HUES6 (cell line): ENCODE data around the gene TMEM170B.

Experiments used
- H3K27ac ChIP-seq: 2 replicates; pipeline ENCODE4 v1.7.0; 2013; ENCODE audit warnings: low read depth, mild to moderate bottlenecking, low read length, inconsistent platforms
- H3K27me3 ChIP-seq: 2 replicates; pipeline ENCODE4 v1.6.1; 2013; ENCODE audit warnings: low read length; ENCODE audit not compliant: control insufficient read depth, insufficient read depth
- H3K36me3 ChIP-seq: 2 replicates; pipeline ENCODE4 v1.6.1; 2013; ENCODE audit warnings: low read length; ENCODE audit not compliant: control insufficient read depth, insufficient read depth
- H3K4me1 ChIP-seq: 2 replicates; pipeline ENCODE4 v1.6.1; 2013; ENCODE audit warnings: low read length; ENCODE audit not compliant: control insufficient read depth, insufficient read depth
- H3K4me3 ChIP-seq: 2 replicates; pipeline ENCODE4 v1.5.1; 2013; ENCODE audit warnings: low read depth, low read length
- H3K9ac ChIP-seq: one replicate; pipeline ENCODE4 v1.6.1; 2013; ENCODE audit warnings: mild to moderate bottlenecking, low read length
- H3K9me3 ChIP-seq: 2 replicates; pipeline ENCODE4 v1.6.1; 2013; ENCODE audit warnings: low read depth, low read length; ENCODE audit not compliant: control insufficient read depth, insufficient read depth

TMEM170B gene

DNA sequence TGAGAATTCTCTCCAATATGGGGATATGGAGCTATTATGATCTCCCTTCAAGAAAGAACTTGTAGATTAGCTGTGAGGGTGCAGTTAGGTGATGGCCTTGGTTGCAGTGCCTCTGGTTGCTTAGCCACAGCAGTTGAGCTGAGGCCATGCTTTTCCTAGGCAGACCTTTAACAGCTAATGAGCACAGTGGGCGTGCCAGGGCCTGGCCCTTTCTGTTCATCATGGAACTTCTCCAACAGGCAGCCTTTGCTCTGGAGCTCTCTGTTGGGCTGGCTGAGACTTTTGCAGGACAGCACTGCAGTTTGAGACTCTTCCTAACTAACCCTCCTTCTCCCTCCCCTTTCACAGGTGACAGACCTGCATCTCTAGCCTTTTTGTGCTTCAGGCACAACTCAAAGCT lies 39.7 kb upstream of the TMEM170B start:
- Histone ChIP-seq H3K4me1 (peaks cover 9% of the 10 kb centered on the region), H3K36me3 (no peaks in the 10 kb centered on the region), H3K9ac (no peak overlapping the region), H3K9me3 (peaks cover 2% of the 10 kb centered on the region; the same call in 1 of the 2 replicates), H3K27ac (no peak overlapping the region), H3K4me3 (no peak overlapping the region), H3K27me3 (no peaks in the 10 kb centered on the region)

DNA sequence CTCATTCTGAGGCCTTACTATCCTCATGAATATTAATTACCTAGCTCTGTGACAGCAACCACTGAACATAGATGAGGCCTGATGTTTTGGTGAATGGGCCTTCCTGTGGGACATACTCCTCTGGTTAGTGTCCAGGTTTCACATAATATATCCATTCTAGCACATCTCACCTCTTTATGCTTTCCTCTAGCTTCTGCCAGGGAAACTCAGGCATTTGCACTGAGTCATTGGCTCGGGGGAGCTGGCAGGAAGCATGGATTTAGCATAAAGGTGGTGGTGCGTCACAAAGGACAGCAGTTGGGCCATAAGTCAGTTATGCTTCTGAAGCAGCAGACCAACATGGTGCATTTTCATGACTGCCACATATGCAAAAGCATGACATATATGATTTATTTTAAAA lies 37.5 kb upstream of the TMEM170B start:
- Histone ChIP-seq H3K4me1 (peaks cover 9% of the 10 kb centered on the region), H3K9ac (no peak overlapping the region), H3K9me3 (peaks cover 2% of the 10 kb centered on the region; the same call in 1 of the 2 replicates), H3K27ac (no peak overlapping the region), H3K4me3 (no peak overlapping the region), H3K36me3 (no peaks in the 10 kb centered on the region), H3K27me3 (no peaks in the 10 kb centered on the region)

DNA sequence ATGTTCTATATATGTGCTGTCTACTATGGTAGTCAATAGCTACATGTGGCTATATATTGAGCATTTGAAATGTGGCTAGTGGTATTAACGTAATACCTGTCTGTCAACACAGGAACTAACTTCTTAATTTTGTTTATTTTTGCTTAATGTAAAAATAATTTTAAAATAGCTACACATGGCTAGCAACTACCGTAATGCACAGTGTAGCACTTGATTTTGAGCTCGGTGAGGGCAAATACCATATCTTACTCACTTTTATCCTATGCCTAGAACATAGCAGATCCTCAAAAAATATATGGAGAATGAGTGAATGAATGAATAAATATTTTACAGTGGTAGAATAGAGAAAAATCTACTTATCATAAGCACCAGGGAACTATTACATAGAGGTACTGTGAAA lies 28.1 kb upstream of the TMEM170B start:
- Histone ChIP-seq H3K9ac (no peak overlapping the region), H3K36me3 (no peaks in the 10 kb centered on the region), H3K27ac (no peak overlapping the region), H3K9me3 (no peaks in the 10 kb centered on the region), H3K4me3 (no peak overlapping the region), H3K4me1 (no peaks in the 10 kb centered on the region), H3K27me3 (no peaks in the 10 kb centered on the region)

DNA sequence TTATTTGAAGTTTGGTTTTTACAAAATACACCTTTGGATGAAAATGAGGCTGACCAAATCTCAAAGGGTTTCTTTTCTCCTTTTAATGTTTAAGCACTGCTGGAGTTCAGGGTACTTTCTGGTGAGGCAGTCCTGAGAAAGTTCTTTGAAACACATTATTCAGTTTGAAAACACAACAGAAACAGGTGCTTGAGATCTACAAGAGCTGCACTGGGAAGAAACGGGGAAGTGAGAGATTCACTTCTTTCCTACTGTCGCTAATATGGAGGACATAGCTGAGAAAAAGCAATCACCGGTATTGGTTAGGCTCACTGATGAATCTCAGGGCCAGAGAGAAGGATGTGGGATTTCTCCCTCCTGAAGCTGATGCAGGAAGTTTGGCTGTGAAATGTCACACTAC lies 22.9 kb upstream of the TMEM170B start:
- no peaks in the 10 kb centered on the region for H3K4me1 ChIP-seq
- no peak overlapping the region for H3K27ac ChIP-seq
- no peaks in the 10 kb centered on the region; the same call in 1 of the 2 replicates for H3K9me3 ChIP-seq
- no peak overlapping the region for H3K4me3 ChIP-seq
- no peaks in the 10 kb centered on the region for H3K27me3 ChIP-seq
- no peaks in the 10 kb centered on the region for H3K36me3 ChIP-seq
- H3K9ac ChIP-seq: no peak overlapping the region

DNA sequence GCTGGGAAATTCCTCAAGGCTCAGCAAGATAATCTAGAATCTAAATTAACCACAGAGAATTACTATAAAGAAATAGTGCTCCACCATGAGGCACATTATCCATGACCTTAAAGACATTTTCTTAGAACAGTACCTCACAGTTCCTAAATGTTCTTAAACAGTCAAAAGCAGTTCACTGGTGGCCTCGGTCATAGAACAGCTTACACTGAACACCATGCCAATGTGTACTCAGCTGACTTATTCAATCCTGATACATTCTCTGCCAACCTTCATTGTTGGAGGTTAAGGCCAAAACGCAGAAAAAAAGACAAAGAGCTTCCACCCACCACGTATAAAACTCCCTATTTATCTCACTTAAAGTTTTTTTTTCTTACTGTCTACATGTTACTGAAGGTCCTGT lies 21.8 kb upstream of the TMEM170B start:
- no peaks in the 10 kb centered on the region for H3K4me1 ChIP-seq

DNA sequence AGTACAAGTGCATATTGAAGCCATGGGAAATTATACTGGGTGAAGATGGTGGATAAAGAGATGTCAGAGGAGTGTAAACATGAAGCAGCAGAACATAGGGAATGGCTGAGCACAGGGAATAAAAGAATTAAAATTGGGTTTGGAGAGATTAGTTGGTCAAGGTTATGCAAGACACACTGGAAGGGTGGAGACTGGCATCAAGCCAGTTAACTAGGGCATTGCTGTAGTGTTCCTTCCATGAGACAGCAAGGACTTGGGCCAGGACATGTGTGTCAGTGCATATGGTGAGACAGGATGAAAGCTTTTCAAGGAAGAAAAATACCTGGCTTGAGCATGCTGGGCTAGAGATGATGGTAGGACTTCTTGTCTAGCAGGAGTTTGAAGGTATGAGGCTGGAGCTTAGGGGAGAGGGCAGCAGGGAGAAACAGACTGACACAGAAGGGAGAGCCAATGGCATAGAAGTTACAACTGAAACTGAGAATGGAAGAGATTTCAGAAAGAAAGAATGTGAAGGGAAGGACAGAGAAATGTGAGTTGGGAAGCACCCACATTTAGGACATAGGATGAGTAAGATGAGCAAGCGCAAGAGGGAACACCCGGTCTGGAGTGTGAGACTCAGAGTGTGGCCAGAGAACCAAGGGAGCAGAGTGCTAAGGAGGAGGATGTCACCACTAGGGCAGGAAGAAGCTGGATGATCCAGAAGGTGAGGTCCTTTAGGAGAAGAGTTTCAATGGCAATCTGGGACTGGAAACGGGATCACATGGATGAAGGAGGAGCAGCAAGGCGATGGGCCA lies 14.5 kb upstream of the TMEM170B start:
- no peak overlapping the region for H3K27ac ChIP-seq
- no peaks in the 10 kb centered on the region; the same call in 1 of the 2 replicates for H3K9me3 ChIP-seq
- H3K9ac ChIP-seq: no peak overlapping the region
- no peaks in the 10 kb centered on the region for H3K27me3 ChIP-seq
- no peak overlapping the region for H3K4me3 ChIP-seq
- no peaks in the 10 kb centered on the region for H3K36me3 ChIP-seq
- no peaks in the 10 kb centered on the region for H3K4me1 ChIP-seq

More for the DNA sequence above, 21.8 kb upstream of the TMEM170B start:
- no peak overlapping the region for H3K27ac ChIP-seq
- no peaks in the 10 kb centered on the region for H3K36me3 ChIP-seq
- H3K27me3 ChIP-seq: no peaks in the 10 kb centered on the region
- no peaks in the 10 kb centered on the region; the same call in 1 of the 2 replicates for H3K9me3 ChIP-seq
- no peak overlapping the region for H3K9ac ChIP-seq
- H3K4me3 ChIP-seq: no peak overlapping the region

DNA sequence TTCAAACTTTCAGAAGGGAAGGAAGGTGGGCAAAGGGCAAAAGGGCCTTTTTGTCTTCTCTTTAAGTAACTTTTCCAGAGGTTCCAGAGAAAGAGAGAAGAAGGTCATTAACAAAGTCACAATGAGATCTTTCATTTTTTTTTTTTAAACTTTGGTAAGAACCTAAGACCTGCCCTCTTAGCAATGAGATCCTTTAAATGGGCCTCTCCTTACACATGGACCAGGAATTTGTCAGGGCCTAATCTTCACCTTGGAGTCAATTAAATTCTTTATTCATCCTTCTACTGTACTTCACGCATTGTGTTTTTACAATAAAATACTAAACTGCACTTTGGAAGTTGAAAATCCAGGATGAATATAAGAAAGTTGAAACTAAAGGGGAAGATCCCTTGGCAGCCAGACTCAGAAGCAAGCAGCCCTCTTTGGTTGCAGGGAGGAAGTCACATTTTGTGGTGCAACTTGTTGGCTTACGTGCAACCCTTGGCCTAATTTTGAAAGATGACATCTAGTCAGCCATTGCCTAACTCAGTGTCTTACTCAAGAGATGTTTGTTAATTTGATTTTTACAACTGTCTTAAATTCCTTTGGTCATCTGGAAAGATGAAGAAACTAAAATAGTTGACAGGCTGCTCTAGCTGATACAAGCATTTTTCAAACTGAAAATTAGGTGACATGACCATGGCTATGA lies 11.9 kb upstream of the TMEM170B start:
- Histone ChIP-seq H3K36me3 (no peaks in the 10 kb centered on the region), H3K4me3 (no peak overlapping the region), H3K27me3 (no peaks in the 10 kb centered on the region), H3K4me1 (no peaks in the 10 kb centered on the region), H3K9ac (no peak overlapping the region), H3K27ac (no peak overlapping the region), H3K9me3 (no peaks in the 10 kb centered on the region)

DNA sequence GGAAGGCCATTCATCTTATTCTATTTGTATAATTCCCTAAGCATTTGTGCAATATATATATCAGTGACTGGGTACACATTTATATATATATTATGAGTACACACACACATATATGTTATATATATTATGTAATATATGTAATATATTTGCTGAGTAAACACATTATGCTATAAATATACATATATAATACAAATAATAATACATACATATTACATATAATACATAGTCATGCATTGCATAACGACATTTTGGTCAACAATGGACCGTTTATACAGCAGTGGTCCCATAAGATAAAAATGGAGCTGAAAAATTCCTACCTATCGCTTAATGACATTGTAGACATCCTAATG lies 11.4 kb upstream of the TMEM170B start:
- Histone ChIP-seq H3K9me3 (no peaks in the 10 kb centered on the region), H3K27me3 (no peaks in the 10 kb centered on the region), H3K36me3 (no peaks in the 10 kb centered on the region), H3K4me1 (no peaks in the 10 kb centered on the region), H3K9ac (no peak overlapping the region), H3K27ac (no peak overlapping the region), H3K4me3 (no peak overlapping the region)

DNA sequence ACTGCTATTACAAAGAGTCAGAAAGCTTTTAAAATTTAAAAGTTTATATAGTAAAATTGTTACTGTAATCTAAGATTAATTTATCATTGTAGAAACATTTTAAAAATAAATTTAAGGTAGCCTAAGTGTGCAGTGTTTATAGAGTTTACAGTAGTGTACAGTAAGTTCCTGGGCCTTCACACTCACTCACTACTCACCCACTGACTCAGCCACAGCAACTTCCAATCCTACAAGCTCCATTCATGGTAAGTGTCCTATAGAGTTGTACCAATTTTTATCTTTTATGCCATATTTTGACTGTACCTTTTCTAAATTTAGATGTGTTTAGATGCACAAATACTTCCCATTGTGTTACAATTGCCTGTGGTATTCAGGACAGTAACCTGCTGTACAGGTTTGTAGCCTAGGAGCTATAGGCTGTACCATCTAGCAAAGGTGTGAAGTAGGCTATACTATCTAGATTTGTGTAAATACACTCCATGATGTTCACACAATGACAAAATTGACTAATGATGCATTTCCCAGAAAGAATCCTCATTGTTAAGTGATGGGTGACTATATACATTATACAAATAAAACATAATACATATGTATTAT lies 10.2 kb upstream of the TMEM170B start:
- no peaks in the 10 kb centered on the region for H3K27me3 ChIP-seq
- no peaks in the 10 kb centered on the region for H3K4me1 ChIP-seq
- no peak overlapping the region for H3K27ac ChIP-seq
- no peak overlapping the region for H3K9ac ChIP-seq
- H3K4me3 ChIP-seq: no peak overlapping the region
- no peaks in the 10 kb centered on the region for H3K9me3 ChIP-seq
- no peaks in the 10 kb centered on the region for H3K36me3 ChIP-seq

DNA sequence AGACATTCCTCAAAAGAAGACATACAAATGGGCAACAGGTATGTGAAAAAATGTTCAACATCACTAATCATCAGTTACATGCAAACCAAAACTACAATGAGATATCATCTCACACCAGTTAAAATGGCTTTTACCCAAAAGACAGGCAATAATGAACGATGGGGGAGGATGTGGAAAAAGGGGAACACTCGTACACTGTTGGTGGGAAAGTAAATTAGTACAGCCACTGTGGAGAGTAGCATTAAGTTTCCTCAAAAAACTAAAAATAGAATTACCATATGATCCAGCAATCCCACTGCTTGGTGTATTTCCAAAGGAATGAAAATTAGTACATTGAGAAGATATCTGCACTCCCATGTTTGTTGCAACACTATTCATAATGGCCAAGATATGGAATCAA lies 8.6 kb upstream of the TMEM170B start:
- no peaks in the 10 kb centered on the region for H3K27me3 ChIP-seq
- H3K9me3 ChIP-seq: no peaks in the 10 kb centered on the region
- H3K27ac ChIP-seq: no peak overlapping the region
- H3K4me3 ChIP-seq: no peak overlapping the region
- H3K36me3 ChIP-seq: no peaks in the 10 kb centered on the region
- H3K9ac ChIP-seq: no peak overlapping the region
- H3K4me1 ChIP-seq: no peaks in the 10 kb centered on the region

DNA sequence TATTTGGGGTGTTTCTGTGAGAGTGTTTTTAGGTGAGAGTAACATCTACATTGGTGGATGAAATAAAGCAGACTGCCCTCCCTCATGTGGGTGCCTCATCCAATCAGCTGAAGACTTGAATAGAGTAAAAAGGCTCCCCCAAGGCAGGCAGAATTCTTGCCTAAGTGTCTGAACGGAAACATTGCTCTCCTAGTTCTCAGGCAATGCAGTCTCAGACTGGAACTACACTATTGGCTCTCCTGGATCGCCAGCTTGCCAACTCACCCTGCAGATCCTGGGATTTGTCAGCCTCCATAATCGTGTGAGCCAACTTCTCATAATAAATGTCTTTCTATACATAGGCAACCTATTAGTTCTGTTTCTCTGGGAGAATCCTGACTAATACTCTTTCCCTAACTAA lies 5.5 kb upstream of the TMEM170B start:
- Histone ChIP-seq H3K27ac (no peak overlapping the region), H3K9me3 (no peaks in the 10 kb centered on the region), H3K27me3 (0 out of 2 replicates have a peak, but pooled peaks cover 2% of the 10 kb centered on the region), H3K4me1 (no peaks in the 10 kb centered on the region), H3K9ac (no peak overlapping the region), H3K4me3 (no peak overlapping the region), H3K36me3 (no peaks in the 10 kb centered on the region)
